Stomach smooth muscle (tissue), 2 donors: ENCODE data around the gene EP300.
A peak's percentile ranks its signal among the peaks of the same experiment; 100 is the strongest.
"Not testable (repeated sequence)": the region's sequence is repeated elsewhere in the genome, so short reads cannot be mapped to it uniquely, and the experiment has no call there.

Source experiments
- H3K27ac ChIP-seq: one replicate; pipeline ENCODE4 v1.7.0; 2013; ENCODE audit warnings: mild to moderate bottlenecking, low read length, inconsistent platforms
- H3K27me3 ChIP-seq, 2 donors: one replicate each; pipeline ENCODE4 v1.7.0; 2013; ENCODE audit warnings: low read length in 2 of 2; ENCODE audit not compliant: insufficient read depth in 2 of 2, control insufficient read depth in 1 of 2
- H3K36me3 ChIP-seq, 2 donors: one replicate each; pipeline ENCODE4 v1.7.0; 2013; ENCODE audit warnings: low read length in 2 of 2; ENCODE audit not compliant: control insufficient read depth in 2 of 2, insufficient read depth in 2 of 2
- H3K4me1 ChIP-seq: one replicate; pipeline ENCODE4 v1.7.0; 2013; ENCODE audit warnings: low read length; ENCODE audit not compliant: control insufficient read depth, insufficient read depth
- H3K4me3 ChIP-seq, 2 donors: one replicate each; pipeline ENCODE4 v1.7.0; 2013; ENCODE audit warnings: low read length in 2 of 2
- H3K9ac ChIP-seq, 2 donors: one replicate each; pipeline ENCODE4 v1.7.0; 2013; ENCODE audit warnings: low read length in 2 of 2, mild to moderate bottlenecking in 1 of 2
- H3K9me3 ChIP-seq, 2 donors: one replicate each; pipeline ENCODE4 v1.7.0; 2013; ENCODE audit warnings: low read length in 2 of 2; ENCODE audit not compliant: control insufficient read depth in 2 of 2
- donor health status: healthy.
- donor health status: Pancreatic carcinoma.

EP300 gene

DNA sequence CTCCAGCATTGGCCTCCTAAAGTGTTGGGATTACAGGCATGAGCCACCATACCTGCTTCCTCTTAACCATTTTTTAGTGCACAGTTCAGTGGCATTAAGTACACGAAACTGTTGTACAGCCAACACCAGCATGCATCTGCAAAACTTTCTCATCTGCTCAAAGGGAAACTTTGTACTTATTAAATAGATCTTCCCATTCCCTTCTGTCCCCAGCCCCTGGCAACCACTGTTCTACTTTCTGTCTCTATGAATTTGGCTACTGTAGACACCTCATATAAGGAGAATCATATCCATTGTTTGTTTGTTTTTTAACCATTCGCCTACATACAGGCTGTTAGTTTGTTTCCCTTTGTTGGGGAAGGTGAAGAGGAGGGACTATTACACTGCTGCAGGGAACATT is 6.5 kb upstream of the EP300 start:
- no peak overlapping the region for H3K9ac ChIP-seq
- no peaks in the 10 kb centered on the region for H3K27me3 ChIP-seq
- no peaks in the 10 kb centered on the region for H3K9me3 ChIP-seq
- H3K4me1 ChIP-seq: no peaks in the 10 kb centered on the region
- H3K27ac ChIP-seq: no peak overlapping the region
- no peaks in the 10 kb centered on the region for H3K36me3 ChIP-seq
- no peak overlapping the region for H3K4me3 ChIP-seq

DNA sequence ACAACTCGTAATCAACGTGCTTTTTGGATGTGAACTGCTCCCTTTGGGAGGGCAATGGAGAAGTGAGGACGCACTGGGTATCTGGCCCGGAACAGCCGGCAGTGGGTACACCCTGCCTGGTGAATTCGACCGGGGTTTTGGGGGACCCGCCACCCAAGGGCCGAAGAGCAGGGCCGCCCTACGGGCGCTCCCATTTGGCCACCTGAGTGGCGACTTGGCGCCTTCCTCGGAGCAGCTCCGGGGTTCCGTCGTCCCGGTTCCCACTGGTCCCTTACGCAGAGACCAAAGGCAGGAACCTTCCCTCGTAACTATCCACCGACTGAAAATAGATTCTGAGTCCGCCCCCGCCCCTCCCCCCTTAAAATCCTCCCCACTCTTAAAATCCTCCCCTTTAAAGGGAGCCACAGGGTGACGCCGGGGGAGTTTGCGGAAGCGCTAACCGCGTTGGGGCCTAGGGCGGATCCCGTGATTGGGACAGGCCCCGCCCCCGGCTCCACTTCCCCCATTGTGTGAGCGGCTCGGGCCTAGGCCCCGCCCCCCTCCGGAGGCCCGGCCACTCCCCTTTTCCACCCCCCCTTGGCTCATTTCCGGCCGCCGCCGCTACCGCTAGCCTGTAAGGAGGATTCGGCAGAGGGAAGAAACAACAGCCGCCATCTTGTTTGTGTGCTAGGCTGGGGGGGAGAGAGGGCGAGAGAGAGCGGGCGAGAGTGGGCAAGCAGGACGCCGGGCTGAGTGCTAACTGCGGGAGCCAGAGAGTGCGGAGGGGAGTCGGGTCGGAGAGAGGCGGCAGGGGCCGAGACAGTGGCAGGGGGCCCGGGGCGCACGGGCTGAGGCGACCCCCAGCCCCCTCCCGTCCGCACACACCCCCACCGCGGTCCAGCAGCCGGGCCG is 1.0 kb upstream of the EP300 start:
- Histone ChIP-seq H3K4me3 (peak overlapping the region; percentile 85 to 94), H3K4me1 (peaks cover 4% of the 10 kb centered on the region), H3K9ac (peak overlapping the region; percentile 97), H3K9me3 (no peaks in the 10 kb centered on the region), H3K27ac (peak overlapping the region; percentile 99), H3K27me3 (no peaks in the 10 kb centered on the region), H3K36me3 (no peaks in the 10 kb centered on the region)

DNA sequence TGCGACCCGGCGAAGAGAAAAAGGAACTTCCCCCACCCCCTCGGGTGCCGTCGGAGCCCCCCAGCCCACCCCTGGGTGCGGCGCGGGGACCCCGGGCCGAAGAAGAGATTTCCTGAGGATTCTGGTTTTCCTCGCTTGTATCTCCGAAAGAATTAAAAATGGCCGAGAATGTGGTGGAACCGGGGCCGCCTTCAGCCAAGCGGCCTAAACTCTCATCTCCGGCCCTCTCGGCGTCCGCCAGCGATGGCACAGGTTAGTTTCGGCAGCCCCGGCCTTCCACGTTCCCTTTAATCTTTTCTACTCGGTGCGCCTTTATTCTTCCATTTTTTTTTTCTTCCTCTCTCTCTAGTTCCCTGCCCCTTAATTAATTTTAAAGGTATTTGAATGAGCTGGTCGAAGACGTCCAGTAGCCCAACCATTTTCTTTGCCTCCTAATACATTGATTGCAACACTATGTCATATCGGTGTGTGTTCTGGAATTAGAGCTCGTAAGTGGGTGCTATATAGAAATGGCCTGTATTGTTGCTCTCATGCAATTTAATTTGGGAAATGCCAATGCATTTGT is 537 bp downstream of the EP300 start:
- Histone ChIP-seq H3K4me1 (peaks cover 4% of the 10 kb centered on the region), H3K4me3 (peak overlapping the region; percentile 84 to 90), H3K9me3 (no peaks in the 10 kb centered on the region), H3K27ac (peak overlapping the region; percentile 99), H3K9ac (peak overlapping the region; percentile 92 to 97), H3K27me3 (no peaks in the 10 kb centered on the region), H3K36me3 (no peaks in the 10 kb centered on the region)

DNA sequence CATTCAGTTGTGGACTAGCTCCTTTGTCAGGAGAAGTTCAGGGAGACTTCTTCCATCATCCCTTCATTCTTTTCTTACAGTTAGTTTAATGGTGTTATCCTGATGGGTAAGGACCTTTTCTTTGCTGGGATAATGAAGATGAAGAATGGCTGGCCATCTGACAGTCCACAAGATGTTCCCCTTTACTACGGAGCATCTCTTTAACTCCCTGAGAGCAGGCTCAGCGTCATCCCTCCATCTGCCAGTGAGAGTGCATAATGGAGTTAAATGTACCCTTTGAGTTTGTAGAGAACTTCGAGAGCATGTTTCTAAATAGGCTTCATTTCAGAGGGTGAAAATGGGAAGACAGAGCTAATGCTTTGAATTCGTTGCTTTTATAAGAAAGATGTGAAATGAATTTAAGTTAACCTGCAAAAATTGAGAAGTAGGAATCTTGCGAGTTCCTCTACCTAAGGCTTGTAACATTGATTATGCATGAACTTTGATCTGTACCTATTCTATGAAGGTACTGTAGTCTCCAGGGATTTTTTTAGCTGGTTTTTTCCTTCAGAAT is 1.7 kb downstream of the EP300 start:
- no peaks in the 10 kb centered on the region for H3K27me3 ChIP-seq
- peak overlapping the region; percentile 7 to 97 for H3K9ac ChIP-seq
- H3K27ac ChIP-seq: no peak overlapping the region
- peak overlapping the region; percentile 84 to 90 for H3K4me3 ChIP-seq
- H3K4me1 ChIP-seq: peaks cover 4% of the 10 kb centered on the region
- H3K36me3 ChIP-seq: no peaks in the 10 kb centered on the region
- H3K9me3 ChIP-seq: no peaks in the 10 kb centered on the region

DNA sequence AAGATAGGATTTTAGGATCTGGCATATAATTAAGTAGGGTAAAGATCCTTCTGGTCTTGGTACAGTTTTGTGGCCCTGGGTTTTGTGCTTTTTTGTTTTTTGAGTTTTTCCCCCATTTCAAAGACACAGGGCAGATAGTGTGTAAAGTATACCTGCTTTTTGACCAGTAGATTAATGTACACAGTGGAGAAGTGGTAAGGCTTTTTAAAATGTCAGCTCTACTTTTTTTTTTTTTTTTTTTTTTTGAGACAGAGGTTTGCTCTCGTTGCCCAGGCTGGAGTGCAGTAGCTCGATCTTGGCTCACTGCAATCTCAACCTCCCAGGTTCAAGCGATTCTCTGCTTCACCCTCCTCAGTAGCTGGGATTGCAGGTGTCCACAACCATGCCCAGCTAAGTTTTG is 4.0 kb downstream of the EP300 start:
- no peak overlapping the region for H3K27ac ChIP-seq

DNA sequence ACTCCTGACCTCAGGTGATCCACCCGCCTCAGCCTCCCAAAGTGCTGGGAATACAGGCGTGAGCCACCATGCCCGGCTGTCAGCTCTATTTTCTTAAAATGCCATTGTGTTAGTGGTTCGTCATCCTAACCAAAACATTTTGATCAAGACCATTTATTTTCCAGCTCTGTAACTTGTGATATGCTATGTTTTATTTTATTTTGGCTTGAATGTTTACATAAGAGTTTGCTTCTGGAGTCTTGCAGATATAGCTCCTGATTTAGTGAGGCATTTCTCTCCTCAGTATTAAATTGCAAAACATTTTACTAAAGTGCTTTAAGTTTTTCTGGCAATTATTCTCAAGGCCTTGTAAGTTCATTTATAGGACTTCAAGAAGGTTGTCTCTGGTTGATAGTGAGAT is 4.4 kb downstream of the EP300 start:
- no peak overlapping the region for H3K9ac ChIP-seq
- H3K27ac ChIP-seq: no peak overlapping the region
- H3K27me3 ChIP-seq: no peaks in the 10 kb centered on the region
- no peaks in the 10 kb centered on the region for H3K9me3 ChIP-seq
- H3K4me3 ChIP-seq: no peak overlapping the region
- H3K4me1 ChIP-seq: peaks cover 8% of the 10 kb centered on the region
- H3K36me3 ChIP-seq: no peaks in the 10 kb centered on the region

More for the DNA sequence above, 4.0 kb downstream of the EP300 start:
- peak overlapping the region in 1 of 2 donors; percentile 12 for H3K4me3 ChIP-seq
- H3K27me3 ChIP-seq: no peaks in the 10 kb centered on the region
- no peaks in the 10 kb centered on the region for H3K36me3 ChIP-seq
- H3K4me1 ChIP-seq: peaks cover 8% of the 10 kb centered on the region
- H3K9ac ChIP-seq: no peak overlapping the region
- H3K9me3 ChIP-seq: no peaks in the 10 kb centered on the region

DNA sequence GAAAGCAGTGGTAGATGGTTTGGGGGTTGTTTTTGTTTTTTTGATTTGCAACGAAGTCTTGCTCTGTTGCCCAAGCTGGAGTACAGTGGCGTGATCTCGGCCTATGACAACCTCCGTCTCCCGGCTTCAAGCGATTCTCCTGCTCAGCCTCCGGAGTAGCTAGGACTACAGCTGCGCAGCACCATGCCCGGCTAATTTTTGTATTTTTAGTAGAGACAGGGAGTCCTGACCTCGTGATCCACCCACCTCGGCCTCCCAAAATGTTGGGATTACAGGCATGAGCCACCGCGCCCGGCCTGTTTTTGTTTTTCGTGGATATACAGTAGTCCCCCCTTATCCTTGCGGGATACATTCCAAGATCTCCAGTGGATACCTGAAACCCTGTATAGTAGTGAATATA is 6.6 kb downstream of the EP300 start:
- H3K9ac ChIP-seq: no peak overlapping the region
- H3K4me1 ChIP-seq: peaks cover 4% of the 10 kb centered on the region
- no peaks in the 10 kb centered on the region for H3K36me3 ChIP-seq
- H3K9me3 ChIP-seq: no peaks in the 10 kb centered on the region
- no peak overlapping the region for H3K4me3 ChIP-seq
- H3K27me3 ChIP-seq: no peaks in the 10 kb centered on the region
- no peak overlapping the region for H3K27ac ChIP-seq

DNA sequence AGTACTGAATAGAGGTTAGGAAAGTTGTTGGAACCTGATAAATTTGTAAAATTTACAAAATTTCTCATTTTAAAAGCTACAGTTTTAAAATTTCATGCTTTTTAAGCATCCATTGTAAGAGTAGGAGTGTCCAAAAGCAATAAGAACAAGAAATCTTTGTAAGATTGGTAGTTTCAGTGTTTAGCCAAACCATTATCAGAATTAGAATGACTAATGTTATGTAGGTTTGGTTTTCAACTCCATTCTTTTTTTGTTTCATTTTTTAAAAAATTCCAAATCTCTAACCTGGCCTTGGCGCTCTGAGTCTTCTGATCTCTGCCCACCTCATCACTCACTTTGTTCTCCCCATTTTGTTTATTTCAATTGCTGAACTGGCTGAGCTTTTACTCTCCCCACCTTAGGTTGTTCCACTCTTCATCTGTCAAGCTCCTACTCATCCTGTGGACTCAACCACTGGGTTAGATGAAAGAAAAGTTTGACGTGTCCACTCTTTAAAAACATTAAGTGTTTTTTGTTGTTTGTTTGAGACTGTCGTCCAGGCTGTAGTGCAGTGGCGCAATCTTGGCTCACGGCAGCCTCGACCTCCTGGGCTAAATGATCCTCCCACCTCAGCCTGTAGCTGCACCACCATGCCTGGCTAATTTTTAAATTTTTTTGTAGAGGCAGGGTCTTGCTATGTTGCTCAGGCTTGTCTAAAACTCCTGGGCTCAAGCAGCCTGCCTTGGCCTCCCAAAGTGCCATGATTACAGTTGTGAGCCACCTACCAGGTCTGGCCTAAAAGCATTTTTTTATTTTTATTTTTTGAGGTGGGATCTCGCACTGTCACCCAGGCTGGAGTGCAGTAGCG is 14.0 kb downstream of the EP300 start:
- peaks cover 4% of the 10 kb centered on the region for H3K4me1 ChIP-seq
- H3K27me3 ChIP-seq: no peaks in the 10 kb centered on the region
- H3K4me3 ChIP-seq: no peak overlapping the region

DNA sequence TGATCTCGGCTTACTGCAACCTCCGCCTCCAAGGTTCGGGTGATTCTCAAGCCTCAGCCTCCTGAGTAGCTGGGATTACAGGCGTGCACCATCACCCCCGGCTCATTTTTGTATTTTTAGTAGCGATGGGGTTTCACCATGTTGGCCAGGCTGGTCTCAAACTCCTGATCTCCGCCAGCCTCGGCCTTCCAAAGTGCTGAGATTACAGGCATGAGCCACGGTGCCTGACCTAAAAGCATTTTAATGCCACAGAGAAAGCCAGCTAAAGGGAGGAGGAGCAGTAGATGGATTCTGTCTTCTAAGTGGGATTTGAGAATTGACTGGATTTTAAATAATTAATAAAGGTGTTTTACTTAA is 14.6 kb downstream of the EP300 start:
- H3K9ac ChIP-seq, H3K4me1 ChIP-seq, H3K36me3 ChIP-seq, H3K27me3 ChIP-seq, H3K4me3 ChIP-seq, H3K9me3 ChIP-seq, H3K27ac ChIP-seq: not testable (repeated sequence)

More for the DNA sequence above, 14.0 kb downstream of the EP300 start:
- Histone ChIP-seq H3K36me3 (peaks cover 0 to 5% of the 10 kb centered on the region in 2 donors), H3K9ac (no peak overlapping the region), H3K27ac (no peak overlapping the region), H3K9me3 (no peaks in the 10 kb centered on the region)

DNA sequence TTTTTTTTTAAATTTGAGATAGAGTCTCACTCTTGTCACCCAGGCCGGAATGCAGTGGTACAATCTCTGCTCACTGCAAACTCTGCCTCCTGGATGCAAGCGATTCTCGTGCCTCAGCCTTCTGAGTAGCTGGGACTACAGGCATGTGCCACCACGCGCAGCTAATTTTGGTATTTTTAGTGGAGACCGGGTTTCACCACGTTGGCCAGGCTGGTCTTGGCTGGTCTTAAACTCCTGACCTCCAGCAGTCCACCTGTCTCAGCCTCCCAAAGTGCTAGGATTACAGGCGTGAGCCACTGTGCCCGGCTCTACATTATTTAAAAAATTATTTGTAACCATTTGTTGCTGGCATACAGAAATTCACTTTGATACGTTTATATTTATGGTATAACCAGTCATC is 18.6 kb downstream of the EP300 start:
- H3K27ac ChIP-seq: no peak overlapping the region
- H3K4me3 ChIP-seq: no peak overlapping the region
- H3K9me3 ChIP-seq: no peaks in the 10 kb centered on the region
- no peak overlapping the region for H3K9ac ChIP-seq
- H3K27me3 ChIP-seq: no peaks in the 10 kb centered on the region
- peaks cover 9% of the 10 kb centered on the region for H3K4me1 ChIP-seq
- H3K36me3 ChIP-seq: peaks cover 3 to 5% of the 10 kb centered on the region in 2 donors
